ENCODE data around the gene CTCFL. TPM values are rescaled to one million over a fixed set of nuclear protein-coding genes. Genes with fewer than 3 reads are reported as not detected.

The CTCFL gene
- total RNA-seq, 1 experiment from 2014 or later: not detected

- Histone ChIP-seq H3K4me2 (no peak overlapping the region), H3K27me3 (ENCODE audit: insufficient read depth, low read depth) (peaks cover 2% of the 10 kb centered on the region; the same call in 1 of the 2 replicates), H4K20me1 (ENCODE audit: insufficient read depth) (no peaks in the 10 kb centered on the region), H3K36me3 (ENCODE audit: low read depth) (no peaks in the 10 kb centered on the region), H3K4me1 (replicated peaks; ENCODE audit: insufficient read depth) (no peaks in the 10 kb centered on the region), H3K9me3 (ENCODE audit: insufficient read depth, low read depth) (no peaks in the 10 kb centered on the region), H3F3A (ENCODE audit: insufficient read depth, low read depth) (no peaks in the 10 kb centered on the region), H3K9me2 (ENCODE audit: insufficient read depth) (no peaks in the 10 kb centered on the region), H3K27ac (no peak overlapping the region), H3K79me2 (ENCODE audit: low read depth) (no peaks in the 10 kb centered on the region), H2AFZ (no peak overlapping the region), H3K4me3 (no peak overlapping the region)
- BruUV-seq (replicated peaks): no TSS peak
- no peak for DNase-seq
- no peak for TF ChIP-seq EZH2 (IDR thresholded peaks at IDR 0.05; ENCODE audit: low read depth)
- no peak for TF ChIP-seq CTCF (conservative IDR thresholded peaks at IDR 0.05)
- POLR2A ChIA-PET (ENCODE audit: unreplicated experiment): interaction anchor here (0.6 kb wide), 1 partner anchor 72 kb away, joined by 7 read pairs; no protein-coding TSS in a partner anchor
- intact Hi-C loops (cut with micrococcal nuclease; ENCODE audit: unreplicated experiment): no loop called here
- CTCF ChIA-PET: interaction anchor here (0.6 kb wide), 1 partner anchor 31 kb away, joined by 7 read pairs; no protein-coding TSS in a partner anchor
These were observed 2.0 kb upstream of the CTCFL start for GRCh38 chr20:57526885-57527460.

DNA sequence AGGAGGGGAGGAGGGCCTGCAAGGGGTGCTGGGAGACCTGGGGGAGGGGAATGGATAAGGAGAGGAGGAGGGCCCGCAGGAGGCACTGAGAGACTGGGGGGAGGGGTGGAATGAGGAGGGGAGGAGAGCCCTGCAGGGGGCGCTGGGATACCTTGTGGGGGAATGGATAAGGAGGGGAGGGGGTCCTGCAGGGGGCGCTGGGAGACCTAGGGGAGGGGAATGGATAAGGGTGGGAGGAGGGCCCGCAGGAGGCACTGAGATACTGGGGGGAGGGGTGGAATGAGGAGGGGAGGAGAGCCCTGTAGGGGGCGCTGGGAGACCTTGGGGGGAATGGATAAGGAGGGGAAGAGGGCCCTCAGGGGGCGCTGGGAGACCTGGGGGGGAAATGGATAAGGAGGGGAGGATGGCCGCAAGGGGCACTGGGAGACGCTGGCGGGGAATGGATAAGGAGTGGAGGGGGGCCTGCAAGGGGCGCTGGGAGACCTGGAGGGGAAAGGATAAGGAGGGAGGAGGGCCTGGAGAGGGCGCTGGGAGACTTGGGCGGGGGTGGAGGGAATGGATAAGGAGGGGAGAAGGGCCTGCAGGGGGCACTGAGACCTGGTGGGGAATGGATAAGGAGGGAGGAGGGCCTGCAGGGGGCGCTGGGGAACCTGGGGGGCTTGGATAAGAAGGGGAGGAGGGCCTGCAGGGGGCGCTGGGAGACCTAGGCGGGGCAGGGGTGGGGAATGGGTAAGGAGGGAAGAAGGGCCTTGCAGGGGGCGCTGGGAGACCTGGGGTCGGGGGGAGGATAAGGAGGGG lies 1.3 kb upstream of the CTCFL start:
- Histone ChIP-seq H3K27ac (no peak overlapping the region), H3F3A (ENCODE audit: insufficient read depth, low read depth) (no peaks in the 10 kb centered on the region), H3K79me2 (ENCODE audit: low read depth) (no peaks in the 10 kb centered on the region), H3K4me3 (no peak overlapping the region), H2AFZ (no peak overlapping the region), H4K20me1 (ENCODE audit: insufficient read depth) (no peaks in the 10 kb centered on the region), H3K4me1 (replicated peaks; ENCODE audit: insufficient read depth) (no peaks in the 10 kb centered on the region), H3K9me3 (ENCODE audit: insufficient read depth, low read depth) (no peaks in the 10 kb centered on the region), H3K9me2 (ENCODE audit: insufficient read depth) (no peaks in the 10 kb centered on the region), H3K27me3 (ENCODE audit: insufficient read depth, low read depth) (peaks cover 6% of the 10 kb centered on the region; the same call in 1 of the 2 replicates), H3K4me2 (no peak overlapping the region), H3K36me3 (ENCODE audit: low read depth) (no peaks in the 10 kb centered on the region)
- TF ChIP-seq CTCF (conservative IDR thresholded peaks at IDR 0.05): no peak; the same call in 1 of the 2 replicates
- TF ChIP-seq EZH2 (IDR thresholded peaks at IDR 0.05; ENCODE audit: low read depth): no peak
- intact Hi-C loops (cut with micrococcal nuclease; ENCODE audit: unreplicated experiment): no loop called here
- DNase-seq: no peak
- BruUV-seq (replicated peaks): no TSS peak
- POLR2A ChIA-PET (ENCODE audit: unreplicated experiment): no interaction called here
- CTCF ChIA-PET: no interaction called here

GRCh38 chr20:57525328-57526086 lies 567 bp upstream of the CTCFL start:
- no peaks in the 10 kb centered on the region for H3K9me3 ChIP-seq (ENCODE audit: insufficient read depth, low read depth)
- no peak for TF ChIP-seq CTCF (conservative IDR thresholded peaks at IDR 0.05)
- TF ChIP-seq EZH2 (IDR thresholded peaks at IDR 0.05; ENCODE audit: low read depth): no peak
- CTCF ChIA-PET: no interaction called here
- H4K20me1 ChIP-seq (ENCODE audit: insufficient read depth): no peaks in the 10 kb centered on the region
- no peaks in the 10 kb centered on the region for H3F3A ChIP-seq (ENCODE audit: insufficient read depth, low read depth)
- BruUV-seq (replicated peaks): no TSS peak
- no peaks in the 10 kb centered on the region for H3K4me1 ChIP-seq (replicated peaks; ENCODE audit: insufficient read depth)
- POLR2A ChIA-PET (ENCODE audit: unreplicated experiment): no interaction called here
- no peaks in the 10 kb centered on the region for H3K79me2 ChIP-seq (ENCODE audit: low read depth)
- H2AFZ ChIP-seq: no peak overlapping the region
- peaks cover 14% of the 10 kb centered on the region; the same call in 1 of the 2 replicates for H3K27me3 ChIP-seq (ENCODE audit: insufficient read depth, low read depth)
- intact Hi-C loops (cut with micrococcal nuclease; ENCODE audit: unreplicated experiment): no loop called here
- H3K4me2 ChIP-seq: no peak overlapping the region
- no peak for DNase-seq
- no peak overlapping the region for H3K27ac ChIP-seq
- H3K9me2 ChIP-seq (ENCODE audit: insufficient read depth): no peaks in the 10 kb centered on the region
- no peaks in the 10 kb centered on the region for H3K36me3 ChIP-seq (ENCODE audit: low read depth)
- H3K4me3 ChIP-seq: no peak overlapping the region
